Ovary (tissue), 9 donors: ENCODE measurements around the gene ASTL. TPM values are rescaled to one million over a fixed set of nuclear protein-coding genes. Genes with fewer than 3 reads are reported as not detected.
A peak's percentile ranks its signal among the peaks of the same experiment; 100 is the strongest.

Source experiments
- DNase-seq, 5 donors: peaks; one replicate each; pipeline ENCODE4 v3.0.0-alpha.2; 2019 to 2020
- H3K27ac ChIP-seq, 2 donors: fragments of 200-600 bp; one replicate each; pipeline versions ENCODE4 v1.5.1 to v1.8.0; 2019 to 2022
- H3K27me3 ChIP-seq: fragments of 200-600 bp; one replicate; pipeline ENCODE4 v1.8.0; 2022
- H3K36me3 ChIP-seq: fragments of 200-600 bp; sonication (generic); one replicate; pipeline ENCODE4 v1.5.1; 2019
- H3K4me1 ChIP-seq: one replicate; pipeline ENCODE4 v1.8.1; 2013; ENCODE audit warnings: mild to moderate bottlenecking, moderate library complexity; ENCODE audit not compliant: insufficient read depth
- H3K4me3 ChIP-seq: fragments of 200-600 bp; sonication (generic); one replicate; pipeline ENCODE4 v1.5.1; 2017
- H3K9me3 ChIP-seq, 2 donors: fragments of 200-600 bp in 1 of 2; sonication (generic) in 1 of 2; one replicate each; pipeline versions ENCODE4 v1.5.1 to v1.8.1; 2013 to 2019; ENCODE audit warnings: mild to moderate bottlenecking in 1 of 2, moderate library complexity in 1 of 2
- CTCF ChIP-seq, 3 donors: fragments of 450-650 bp in 2 of 3; fragments of 200-600 bp in 1 of 3; IDR thresholded peaks; one replicate each; pipeline versions ENCODE4 v1.5.1 to v1.8.0; 2016 to 2022; ENCODE audit warnings: antibody characterized with exemption in 3 of 3, mild to moderate bottlenecking in 1 of 3
- EP300 ChIP-seq: sonication (generic); formaldehyde crosslinking; IDR thresholded peaks from one replicate; pipeline ENCODE4 v1.6.1; 2017; ENCODE audit warnings: antibody characterized with exemption
- POLR2A ChIP-seq: fragments of 450-650 bp; IDR thresholded peaks from one replicate; pipeline ENCODE4 v1.6.1; 2017; ENCODE audit warnings: antibody characterized with exemption, mild to moderate bottlenecking, moderate library complexity
- WGBS, 3 donors: extraction: QIAGEN DNeasy Blood & Tissue Kit in 1 of 3; methylation state at CpG; one replicate each; pipeline versions ENCODE4 v1.1.5 to v1.1.7; 2013 to 2017; 5-methylcytosine and 5-hydroxymethylcytosine counted together
- intact Hi-C, 4 donors: fragments of 100-400 bp; cut with DNase I; formaldehyde crosslinking; loops; one replicate each; pipeline versions ENCODE4 v1.11.0 to v1.15.1; 2022 to 2023
- polyA plus RNA-seq, 2 donors: library from polyadenylated mRNA; stranded (reverse); fragments of 200-250 nt in 1 of 2; fragments of 350-450 nt in 1 of 2; fragmentation: Illumina TruSeq in 1 of 2; extraction: RNeasy Lipid Tissue Mini Kit (QIAGEN cat#74804) in 1 of 2; gene quantifications; one replicate each; pipeline ENCODE4 v1.2.3, GENCODE V29; 2013 to 2014
- total RNA-seq, 7 donors: library from RNA; depleted of rRNA in 2 of 7; stranded (reverse); fragments of >200 nt in 2 of 7; fragmentation: NEBNext Ultra II Directional in 3 of 7; extraction: Animal tissue kit (Norgen Biotek cat#: 25700) in 3 of 7; gene quantifications; one replicate each; pipeline versions ENCODE4 v1.1.0 to v1.2.4, GENCODE V29; 2016 to 2023
- donor health status: DM: no; HTN: no; CAD: no; lungs with moderate emphysema.
- donor health status: DM: no; HTN: no; CAD: no.
- donor health status: Bipolar disorder and iron deficiency.
- donor health status: DM: yes; HTN: yes; CAD: no.
- donor health status: DM: no; HTN: no; CAD: no.
- donor health status: DM: yes; HTN: yes; CAD: no.

ASTL gene
- total and polyA plus RNA-seq, 9 donors: 0.15 to 1.7 (median 0.67) TPM; not detected in 4

DNA sequence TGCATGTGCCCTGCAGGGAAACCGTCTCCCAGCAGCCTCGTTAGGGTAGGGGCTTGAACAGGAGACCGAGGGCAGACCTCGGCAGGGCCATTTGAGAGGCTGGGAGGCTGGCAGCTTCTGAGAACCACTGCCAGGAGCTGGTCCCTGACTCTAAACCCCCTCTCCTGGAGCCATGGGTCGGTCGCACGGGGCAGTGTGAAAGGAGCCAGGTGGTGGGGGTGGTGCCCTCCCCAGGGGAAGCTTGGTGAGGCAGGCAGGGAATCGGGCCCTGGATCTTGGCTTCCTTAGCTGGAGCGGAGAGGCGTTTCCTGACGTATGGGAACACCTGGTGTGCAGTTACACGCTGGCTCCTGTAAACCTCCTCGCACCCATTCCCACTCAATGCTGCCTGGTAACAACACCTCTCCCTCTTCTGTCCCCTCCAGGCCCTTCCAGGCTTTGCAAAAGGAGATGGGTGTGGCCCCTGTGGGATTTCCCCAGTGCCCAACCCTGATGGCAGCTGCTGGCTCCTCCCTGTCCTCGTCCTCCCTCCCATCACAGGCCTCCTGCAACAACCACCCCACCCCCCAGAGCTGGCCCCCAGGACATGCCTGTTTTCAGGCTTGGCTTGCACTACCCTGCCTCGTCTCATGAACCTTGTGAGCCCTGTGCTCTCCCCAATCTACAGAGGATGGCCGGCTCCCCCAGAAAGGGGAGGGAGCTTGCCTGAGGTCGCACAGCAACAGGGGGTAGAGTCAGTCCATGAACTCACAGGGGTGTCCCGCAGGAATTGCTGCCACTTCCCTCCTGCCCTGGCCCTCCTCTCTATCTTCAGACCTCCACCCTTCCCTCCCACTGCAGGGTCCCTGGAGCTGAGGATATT lies 46.4 kb downstream of the ASTL start:
- TF ChIP-seq CTCF (IDR thresholded peaks at IDR 0.05) (no peak), POLR2A (no peak), EP300 (no peak)
- H3K4me3 ChIP-seq: no peak overlapping the region
- H3K4me1 ChIP-seq: peaks cover 2% of the 10 kb centered on the region
- peak in 1 of 5 donors; percentile 16 for DNase-seq
- H3K36me3 ChIP-seq: no peaks in the 10 kb centered on the region
- intact Hi-C loops: no loop called here
- WGBS, 3 donors: 69 to 74% (median 69%) methylated on average over 17 to 18 of the region's 18 CpGs
- no peak overlapping the region for H3K27ac ChIP-seq
- no peaks in the 10 kb centered on the region for H3K9me3 ChIP-seq
- no peaks in the 10 kb centered on the region for H3K27me3 ChIP-seq

DNA sequence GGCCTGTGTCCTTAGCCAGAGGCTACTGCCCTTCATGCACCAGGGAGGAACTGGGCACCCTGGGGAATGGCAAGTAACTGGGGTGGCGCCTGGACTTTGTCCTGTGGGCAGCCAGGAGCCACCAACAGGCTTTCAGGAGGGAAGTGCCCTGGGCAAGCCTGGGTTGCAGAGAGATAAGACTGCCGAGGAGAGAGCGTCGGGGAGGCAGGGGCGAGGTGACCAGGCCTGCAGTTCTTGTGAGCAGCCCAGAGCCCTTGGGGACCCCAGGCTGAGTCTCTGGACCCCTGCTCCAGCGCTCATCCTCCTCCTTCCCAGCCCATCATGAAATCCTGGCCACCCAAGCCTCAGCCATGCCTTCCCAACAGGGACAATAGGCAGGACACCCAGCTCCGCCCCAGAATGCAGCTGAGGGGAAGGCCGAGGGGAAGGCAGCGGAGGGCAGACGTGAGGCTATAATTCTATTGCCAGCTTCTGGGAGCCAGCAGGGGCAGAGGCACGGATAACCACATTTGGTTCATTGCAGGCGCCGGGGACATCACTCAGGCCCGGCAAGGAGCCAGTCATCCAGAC lies 47.1 kb downstream of the ASTL start:
- TF ChIP-seq POLR2A (no peak), EP300 (no peak), CTCF (IDR thresholded peaks at IDR 0.05) (no peak)
- Histone ChIP-seq H3K27me3 (no peaks in the 10 kb centered on the region), H3K36me3 (no peaks in the 10 kb centered on the region), H3K4me3 (no peak overlapping the region), H3K9me3 (no peaks in the 10 kb centered on the region), H3K27ac (no peak overlapping the region), H3K4me1 (peaks cover 2% of the 10 kb centered on the region)
- DNase-seq: peak in 1 of 5 donors; percentile 1
- WGBS, 3 donors: 89 to 92% (median 92%) methylated on average over 14 of the region's 14 CpGs
- intact Hi-C loops: no loop called here

DNA sequence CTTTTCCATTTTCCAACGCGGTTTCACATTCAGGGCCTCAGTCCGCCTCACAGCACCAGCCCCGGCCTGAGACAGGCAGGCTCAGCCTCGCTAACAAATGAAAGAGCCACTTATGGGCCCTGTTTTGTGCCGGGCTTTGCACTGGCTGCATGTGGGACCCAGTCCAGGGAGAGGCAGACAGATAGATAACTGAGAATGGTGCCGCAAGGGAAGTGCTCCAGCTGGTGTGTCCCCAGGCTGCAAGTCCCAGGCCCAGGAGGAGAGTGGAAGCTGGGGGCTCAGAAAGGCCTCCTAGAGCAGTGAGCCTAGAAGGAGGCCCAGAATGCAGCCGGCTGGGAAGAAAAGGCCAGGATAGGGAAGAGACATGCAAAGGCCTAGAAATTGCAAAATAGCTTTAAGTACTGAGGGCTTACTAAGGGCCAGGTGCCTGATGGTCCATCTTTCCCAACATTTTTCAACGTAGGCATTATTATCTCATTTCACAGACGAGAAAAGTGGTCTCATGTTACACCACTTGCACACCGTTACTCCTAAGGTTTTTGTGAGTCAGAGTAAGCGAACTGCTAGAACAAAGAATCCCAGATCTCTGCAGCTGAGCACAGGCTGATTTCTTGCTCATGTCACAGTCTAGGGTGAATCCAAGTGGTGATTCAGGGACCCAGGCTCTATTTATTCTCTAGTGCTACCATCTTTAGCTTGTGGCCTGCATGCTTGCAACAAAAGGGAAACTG lies 47.9 kb downstream of the ASTL start:
- intact Hi-C loops: no loop called here
- TF ChIP-seq POLR2A: no peak
- no peak for DNase-seq

GRCh38 chr2:96089356-96090195 lies 48.7 kb downstream of the ASTL start:
- TF ChIP-seq EP300: no peak
- no peak for TF ChIP-seq CTCF (IDR thresholded peaks at IDR 0.05)
- no peak for TF ChIP-seq POLR2A
- no peaks in the 10 kb centered on the region for H3K9me3 ChIP-seq
- no peak overlapping the region for H3K27ac ChIP-seq
- no peaks in the 10 kb centered on the region for H3K27me3 ChIP-seq
- no peaks in the 10 kb centered on the region for H3K36me3 ChIP-seq
- peak in 1 of 5 donors; percentile 45 for DNase-seq
- H3K4me3 ChIP-seq: no peak overlapping the region
- 42 to 50% (median 43%) methylated on average over 22 of the region's 22 CpGs for WGBS, 3 donors
- intact Hi-C loops: no loop called here
- H3K4me1 ChIP-seq: peaks cover 2% of the 10 kb centered on the region

More for the DNA sequence above, 47.9 kb downstream of the ASTL start:
- Histone ChIP-seq H3K4me1 (peaks cover 2% of the 10 kb centered on the region), H3K4me3 (no peak overlapping the region), H3K27ac (no peak overlapping the region), H3K27me3 (no peaks in the 10 kb centered on the region), H3K9me3 (no peaks in the 10 kb centered on the region), H3K36me3 (no peaks in the 10 kb centered on the region)
- WGBS, 3 donors: 79 to 82% (median 82%) methylated on average over 12 of the region's 12 CpGs
